H1 (cell line): ENCODE measurements around the gene MFNG. TPM values are rescaled to one million over a fixed set of nuclear protein-coding genes. Genes with fewer than 3 reads are reported as not detected.

Source experiments
- CTCF ChIA-PET: fragments of 300-600 bp; sonication (Branson Sonifier 250); formaldehyde crosslinking; loops from one replicate; lab custom pipeline; 2021; ENCODE audit not compliant: partially characterized antibody; lab: Charles Lee
- POLR2A ChIA-PET: fragments of 300-600 bp; sonication (Branson Sonifier 250); formaldehyde crosslinking; loops from one replicate; lab custom pipeline; 2021; ENCODE audit warnings: inconsistent platforms; ENCODE audit not compliant: partially characterized antibody; lab: Charles Lee
- DNase-seq, 2 experiments: peaks; one replicate each; pipeline versions ENCODE4 v3.0.0 to v3.0.0-alpha.2; 2010 to 2022; ENCODE audit warnings: low spot score in 2 of 2, low read depth in 1 of 2, mixed read lengths in 1 of 2
- FAIRE-seq: peaks from 2 replicates; lab custom pipeline; 2011; peaks lifted over from hg19 to GRCh38; lab: Jason Lieb, UNC
- H2AFZ ChIP-seq: 2 replicates; pipeline ENCODE4 v1.8.1; 2012; ENCODE audit warnings: low read length, inconsistent platforms
- H2AK5ac ChIP-seq: 2 replicates; pipeline ENCODE4 v1.6.1; 2013; ENCODE audit warnings: low read depth, low read length
- H2BK120ac ChIP-seq: replicated peaks from 2 replicates; pipeline ENCODE3; 2013; ENCODE audit warnings: low read depth, low read length, inconsistent platforms
- H2BK12ac ChIP-seq: 2 replicates; pipeline ENCODE4 v1.6.1; 2013; ENCODE audit warnings: low read depth, low read length
- H2BK15ac ChIP-seq: 2 replicates; pipeline ENCODE4 v1.6.1; 2013; ENCODE audit warnings: low read length
- H2BK20ac ChIP-seq: 2 replicates; pipeline ENCODE4 v1.6.1; 2013; ENCODE audit warnings: low read length
- H2BK5ac ChIP-seq: 2 replicates; pipeline ENCODE4 v1.6.1; 2013; ENCODE audit warnings: low read depth, low read length
- H3K14ac ChIP-seq: 2 replicates; pipeline ENCODE4 v1.6.1; 2013; ENCODE audit warnings: inconsistent platforms; ENCODE audit not compliant: insufficient read length
- H3K18ac ChIP-seq: 2 replicates; pipeline ENCODE4 v1.6.1; 2013; ENCODE audit warnings: low read length; ENCODE audit errors: extremely low read depth
- H3K23ac ChIP-seq: 2 replicates; pipeline ENCODE4 v1.6.1; 2013; ENCODE audit warnings: inconsistent platforms; ENCODE audit not compliant: insufficient read length
- H3K23me2 ChIP-seq: 2 replicates; pipeline ENCODE4 v1.6.1; 2013; ENCODE audit warnings: low read depth, low read length
- H3K27ac ChIP-seq: 2 replicates; pipeline ENCODE4 v1.6.1; 2011; ENCODE audit warnings: low read depth, low read length, inconsistent platforms
- H3K27me3 ChIP-seq, 4 experiments: replicated peaks in 1 of 4; 1 replicate in 1 of 4; 2 replicates in 3 of 4; pipeline versions ENCODE4 v1.6.1 to v1.8.1; 2011 to 2013; ENCODE audit warnings: low read length in 3 of 4, mild to moderate bottlenecking in 3 of 4, inconsistent platforms in 2 of 4, mixed read lengths in 2 of 4, moderate library complexity in 1 of 4; ENCODE audit not compliant: control insufficient read depth in 3 of 4, insufficient read depth in 3 of 4; ENCODE audit errors: extremely low read depth in 1 of 4
- H3K36me3 ChIP-seq, 4 experiments: 2 replicates each; pipeline versions ENCODE4 v1.6.1 to v1.8.1; 2011 to 2013; ENCODE audit warnings: mild to moderate bottlenecking in 4 of 4, low read length in 3 of 4, moderate library complexity in 2 of 4, control low read depth in 1 of 4, inconsistent platforms in 1 of 4; ENCODE audit not compliant: insufficient read depth in 4 of 4, control insufficient read depth in 2 of 4
- H3K4ac ChIP-seq: replicated peaks from 2 replicates; pipeline ENCODE3; 2013; ENCODE audit warnings: low read length, low read depth, mixed read lengths, inconsistent platforms; ENCODE audit not compliant: insufficient read length
- H3K4me1 ChIP-seq, 4 experiments: replicated peaks in 1 of 4; 1 replicate in 1 of 4; 2 replicates in 3 of 4; pipeline versions ENCODE4 v1.6.1 to v1.8.1; 2011 to 2013; ENCODE audit warnings: low read length in 3 of 4, inconsistent platforms in 2 of 4, mixed read lengths in 1 of 4; ENCODE audit not compliant: insufficient read depth in 4 of 4, control insufficient read depth in 3 of 4
- H3K4me2 ChIP-seq, 2 experiments: 2 replicates each; pipeline versions ENCODE4 v1.6.1 to v1.8.1; 2011 to 2013; ENCODE audit warnings: low read depth in 2 of 2, low read length in 2 of 2, control low read depth in 1 of 2, inconsistent platforms in 1 of 2, mild to moderate bottlenecking in 1 of 2; ENCODE audit not compliant: insufficient read depth in 1 of 2
- H3K4me3 ChIP-seq, 4 experiments: fragments of 200-600, 300-600 bp in 1 of 4; sonication (generic), shearing (Covaris generic), sonication (Bioruptor Twin) in 1 of 4; 2 replicates each; pipeline versions ENCODE4 v1.5.1 to v1.8.1; 2011 to 2016; ENCODE audit warnings: low read length in 4 of 4, low read depth in 3 of 4, control low read depth in 2 of 4, inconsistent platforms in 2 of 4, mild to moderate bottlenecking in 2 of 4, mixed read lengths in 1 of 4, moderate library complexity in 1 of 4; ENCODE audit not compliant: insufficient read depth in 2 of 4; ENCODE audit errors: extremely low read depth in 1 of 4
- H3K56ac ChIP-seq: replicated peaks from 2 replicates; pipeline ENCODE3; 2013; ENCODE audit warnings: low read depth, mild to moderate bottlenecking, mixed read lengths, low read length, inconsistent platforms; ENCODE audit not compliant: insufficient read length
- H3K79me1 ChIP-seq: 2 replicates; pipeline ENCODE4 v1.6.1; 2013; ENCODE audit warnings: low read depth, low read length, control low read depth
- H3K79me2 ChIP-seq, 2 experiments: 2 replicates each; pipeline versions ENCODE4 v1.6.1 to v1.8.1; 2012 to 2013; ENCODE audit warnings: low read length in 2 of 2, mild to moderate bottlenecking in 2 of 2, inconsistent platforms in 1 of 2; ENCODE audit not compliant: insufficient read depth in 2 of 2, control insufficient read depth in 1 of 2
- H3K9ac ChIP-seq, 4 experiments: replicated peaks in 1 of 4; 1 replicate in 1 of 4; 2 replicates in 3 of 4; pipeline versions ENCODE4 v1.6.1 to v1.8.1; 2011 to 2013; ENCODE audit warnings: low read depth in 3 of 4, low read length in 3 of 4, control low read depth in 2 of 4, mild to moderate bottlenecking in 2 of 4, moderate library complexity in 2 of 4, inconsistent platforms in 1 of 4; ENCODE audit errors: extremely low read depth in 1 of 4
- H3K9me3 ChIP-seq, 2 experiments: 2 replicates each; pipeline versions ENCODE4 v1.6.1 to v1.8.1; 2012 to 2013; ENCODE audit warnings: mild to moderate bottlenecking in 2 of 2, moderate library complexity in 2 of 2, control low read depth in 1 of 2, inconsistent platforms in 1 of 2, low read depth in 1 of 2, low read length in 1 of 2, mixed read lengths in 1 of 2; ENCODE audit not compliant: insufficient read depth in 2 of 2
- H4K20me1 ChIP-seq, 2 experiments: replicated peaks in 1 of 2; 2 replicates each; pipeline versions ENCODE3 to v1.8.1; 2011 to 2013; ENCODE audit warnings: inconsistent platforms in 2 of 2, low read length in 2 of 2, mild to moderate bottlenecking in 1 of 2; ENCODE audit not compliant: insufficient read depth in 2 of 2, control insufficient read depth in 1 of 2
- H4K5ac ChIP-seq: 2 replicates; pipeline ENCODE4 v1.6.1; 2013; ENCODE audit warnings: low read length, low read depth, mixed read lengths, inconsistent platforms; ENCODE audit not compliant: insufficient read length
- H4K8ac ChIP-seq: 2 replicates; pipeline ENCODE4 v1.8.0; 2013; ENCODE audit warnings: mild to moderate bottlenecking, moderate library complexity, low read length, inconsistent platforms; ENCODE audit not compliant: insufficient read depth; ENCODE audit errors: extremely low read depth
- H4K91ac ChIP-seq: replicated peaks from 2 replicates; pipeline ENCODE3; 2013; ENCODE audit warnings: low read length, mixed read lengths, inconsistent platforms; ENCODE audit not compliant: insufficient read length
- CEBPB ChIP-seq: IDR thresholded peaks from 2 replicates; pipeline ENCODE4 v1.6.1; 2012; ENCODE audit warnings: low read depth, low read length
- CTBP2 ChIP-seq: IDR thresholded peaks from 2 replicates; pipeline ENCODE4 v1.7.0; 2011; ENCODE audit warnings: borderline replicate concordance, mild to moderate bottlenecking, moderate library complexity, mixed read lengths, low read length; ENCODE audit not compliant: insufficient read depth, insufficient read length
- HDAC2 ChIP-seq, 2 experiments: fragments of 300-600 bp in 1 of 2; sonication (generic) in 1 of 2; IDR thresholded peaks; 2 replicates each; pipeline ENCODE4 v1.6.1; 2011 to 2012; ENCODE audit warnings: low read depth in 2 of 2, low read length in 2 of 2, mild to moderate bottlenecking in 2 of 2, moderate library complexity in 2 of 2, borderline replicate concordance in 1 of 2, inconsistent platforms in 1 of 2
- POU5F1 ChIP-seq: IDR thresholded peaks from 2 replicates; pipeline ENCODE4 v1.6.1; 2011; ENCODE audit warnings: low read depth, mild to moderate bottlenecking, low read length, moderate library complexity
- SUZ12 ChIP-seq: fragments of 200-600 bp; sonication (generic); IDR thresholded peaks from 2 replicates; pipeline ENCODE4 v1.6.1; 2012; ENCODE audit warnings: mild to moderate bottlenecking, inconsistent platforms, low read length, moderate library complexity, mixed read lengths
- TCF12 ChIP-seq: IDR thresholded peaks from 2 replicates; pipeline ENCODE4 v1.6.1; 2011; ENCODE audit warnings: low read depth, mild to moderate bottlenecking, low read length
- YY1 ChIP-seq: IDR thresholded peaks from 2 replicates; pipeline ENCODE4 v1.6.1; 2011; ENCODE audit warnings: low read depth, mild to moderate bottlenecking, low read length
- WGBS, 2 experiments: shearing (Covaris generic) in 1 of 2; methylation state at CpG; one replicate each; pipeline versions ENCODE4 v1.1.6 to v1.1.7; 2013 to 2015; ENCODE audit warnings: low lambda C conversion rate in 2 of 2, mixed read lengths in 2 of 2, inconsistent platforms in 1 of 2, low coverage in 1 of 2, missing lambda C conversion rate in 1 of 2; ENCODE audit not compliant: insufficient replicate concordance in 2 of 2, insufficient coverage in 1 of 2, insufficient read length in 1 of 2; ENCODE audit errors: extremely low coverage in 1 of 2, missing lambda C conversion rate in 1 of 2; 5-methylcytosine and 5-hydroxymethylcytosine counted together
- polyA plus RNA-seq, 7 experiments: library from polyadenylated mRNA; depleted of rRNA in 3 of 7; stranded (reverse) in 5 of 7; unstranded in 2 of 7; fragments of >200 nt in 5 of 7; fragments of 200-250 nt in 2 of 7; gene quantifications; 1 replicate in 5 of 7; 2 replicates in 1 of 7; 4 replicates in 1 of 7; pipeline versions ENCODE4 v1.2.1 to v1.2.3, GENCODE V29; 2011 to 2013; ENCODE audit warnings: missing spikeins in 2 of 7, mixed read lengths in 2 of 7
- total RNA-seq: library from RNA; stranded (reverse); fragmentation: NEBNext Ultra II Directional; extraction: Animal tissue kit (Norgen Biotek cat#: 25700); gene quantifications from 2 replicates; pipeline ENCODE4 v1.2.1, GENCODE V29; 2021

The MFNG gene
- total and polyA plus RNA-seq, 2 of the 8 experiments (the other 6 are each of a cell fraction or from before 2014, with no cell fraction given): 1.7 to 5.5 TPM

GRCh38 chr22:37471727-37472417 lies 14.3 kb downstream of the MFNG start:
- no peaks in the 10 kb centered on the region for H3K79me2 ChIP-seq
- no peak overlapping the region for H2BK120ac ChIP-seq
- no peaks in the 10 kb centered on the region for H3K9me3 ChIP-seq
- TF ChIP-seq CTBP2 (no peak), POU5F1 (no peak), YY1 (no peak), SUZ12 (no peak), TCF12 (no peak), CEBPB (no peak), HDAC2 (IDR thresholded peaks at IDR 0.05; ENCODE audit: borderline replicate concordance in 1 of 2, low read depth in 2 of 2, low read length in 2 of 2) (no peak)
- TF ChIP-seq, all 59 proteins: peak for 0
- FAIRE-seq (no peak), DNase-seq (no peak)
- no peaks in the 10 kb centered on the region; a peak in 1 of 7 replicates for H3K27me3 ChIP-seq
- H4K8ac ChIP-seq: no peak overlapping the region
- no peak overlapping the region for H2BK12ac ChIP-seq
- H3K4me2 ChIP-seq: no peak overlapping the region
- no peak overlapping the region for H2AFZ ChIP-seq
- no peaks in the 10 kb centered on the region for H3K79me1 ChIP-seq
- no peaks in the 10 kb centered on the region; a peak in 3 of 7 replicates for H3K4me1 ChIP-seq
- no peak overlapping the region for H2AK5ac ChIP-seq
- no peak overlapping the region for H3K4ac ChIP-seq
- no peak overlapping the region; a peak in 1 of 8 replicates for H3K4me3 ChIP-seq
- no peak overlapping the region for H3K9ac ChIP-seq
- H3K56ac ChIP-seq: no peak overlapping the region
- no peak overlapping the region for H4K91ac ChIP-seq
- H2BK20ac ChIP-seq: no peak overlapping the region
- H4K20me1 ChIP-seq: peaks cover 0 to 2% of the 10 kb centered on the region in 2 experiments
- H2BK15ac ChIP-seq: no peak overlapping the region
- ChIA-PET CTCF (interaction anchor here (0.6 to 14.2 kb wide), 45 partner anchors 9 to 349 kb away, joined by 3 to 312 read pairs (median 4); partner anchors contain the start of genes LGALS2 and MFNG), POLR2A (interaction anchor here (0.6 to 1.8 kb wide), 3 partner anchors 9 to 186 kb away, joined by 4 to 6 read pairs (median 4); partner anchors contain the start of gene MFNG)
- no peak overlapping the region for H3K14ac ChIP-seq
- H3K36me3 ChIP-seq: no peaks in the 10 kb centered on the region; a peak in 1 of 8 replicates
- 88% methylated on average over 3 of the region's 9 CpGs; no CpG with 5 or more reads in 1 of the 2 experiments for WGBS, 2 experiments
- H3K23me2 ChIP-seq: no peaks in the 10 kb centered on the region
- H3K27ac ChIP-seq: no peak overlapping the region
- H2BK5ac ChIP-seq: no peak overlapping the region
- H3K23ac ChIP-seq: no peak overlapping the region
- H4K5ac ChIP-seq: no peak overlapping the region
- no peak overlapping the region for H3K18ac ChIP-seq
